ENCODE results near the gene SLC17A3.

GRCh38 chr6:25878721-25879322 is 4.8 kb upstream of the SLC17A3 start:
- TF ChIP-seq, protein P1, sequence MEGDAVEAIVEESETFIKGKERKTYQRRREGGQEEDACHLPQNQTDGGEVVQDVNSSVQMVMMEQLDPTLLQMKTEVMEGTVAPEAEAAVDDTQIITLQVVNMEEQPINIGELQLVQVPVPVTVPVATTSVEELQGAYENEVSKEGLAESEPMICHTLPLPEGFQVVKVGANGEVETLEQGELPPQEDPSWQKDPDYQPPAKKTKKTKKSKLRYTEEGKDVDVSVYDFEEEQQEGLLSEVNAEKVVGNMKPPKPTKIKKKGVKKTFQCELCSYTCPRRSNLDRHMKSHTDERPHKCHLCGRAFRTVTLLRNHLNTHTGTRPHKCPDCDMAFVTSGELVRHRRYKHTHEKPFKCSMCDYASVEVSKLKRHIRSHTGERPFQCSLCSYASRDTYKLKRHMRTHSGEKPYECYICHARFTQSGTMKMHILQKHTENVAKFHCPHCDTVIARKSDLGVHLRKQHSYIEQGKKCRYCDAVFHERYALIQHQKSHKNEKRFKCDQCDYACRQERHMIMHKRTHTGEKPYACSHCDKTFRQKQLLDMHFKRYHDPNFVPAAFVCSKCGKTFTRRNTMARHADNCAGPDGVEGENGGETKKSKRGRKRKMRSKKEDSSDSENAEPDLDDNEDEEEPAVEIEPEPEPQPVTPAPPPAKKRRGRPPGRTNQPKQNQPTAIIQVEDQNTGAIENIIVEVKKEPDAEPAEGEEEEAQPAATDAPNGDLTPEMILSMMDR (IDR thresholded peaks at IDR 0.05), result no peak
- TF ChIP-seq POLR2A (IDR thresholded peaks at IDR 0.05), result no peak

All from tibial nerve (tissue), 3 donors.